Hepatic stellate cell (primary cell): Measurements from ENCODE around the gene PRSS53.
A peak's percentile ranks its signal among the peaks of the same experiment; 100 is the strongest.

Experiments used
- DNase-seq: peaks from one replicate; pipeline ENCODE4 v3.0.0; 2011; ENCODE audit warnings: low spot score

PRSS53 gene

DNA sequence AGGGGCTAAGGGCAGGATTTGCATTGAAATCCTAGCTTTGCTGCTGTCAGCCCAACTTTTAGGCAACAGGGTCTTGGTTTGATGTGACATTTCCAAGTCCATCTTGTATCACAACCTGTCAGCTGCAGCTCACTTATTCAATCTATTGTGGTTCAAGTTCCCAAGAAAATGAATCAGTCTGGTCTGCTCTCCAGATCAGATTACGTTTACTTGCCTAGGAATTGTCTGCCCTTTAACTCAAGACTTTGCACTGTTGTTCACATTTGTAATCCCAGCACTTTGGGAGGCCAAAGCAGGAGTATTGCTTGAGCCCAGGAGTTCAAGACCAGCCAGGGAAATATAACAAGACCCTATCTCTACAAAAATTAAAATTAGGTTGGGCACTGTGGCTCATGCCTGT, 45.4 kb downstream of the PRSS53 start:
- no peak for DNase-seq

DNA sequence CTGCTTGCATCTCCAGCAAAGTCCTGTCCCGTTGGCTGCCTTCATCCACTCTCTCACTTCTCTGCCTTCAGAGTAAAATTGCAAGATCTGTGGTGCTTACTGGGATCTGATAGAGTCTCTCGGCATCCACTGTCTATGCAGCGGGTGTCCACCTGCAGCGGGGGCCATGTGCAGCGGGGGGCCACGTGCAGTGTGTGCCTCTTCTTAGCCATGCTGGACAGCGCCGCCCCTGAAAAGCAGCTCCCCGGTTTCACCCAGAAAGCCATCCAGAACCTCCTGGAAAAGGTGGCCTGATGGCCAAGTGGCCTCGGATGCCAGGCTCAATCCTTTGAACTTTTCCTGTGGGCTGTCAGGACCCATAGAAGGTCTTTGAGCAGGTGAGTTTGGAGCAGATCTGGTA, 45.9 kb downstream of the PRSS53 start:
- DNase-seq: no peak

DNA sequence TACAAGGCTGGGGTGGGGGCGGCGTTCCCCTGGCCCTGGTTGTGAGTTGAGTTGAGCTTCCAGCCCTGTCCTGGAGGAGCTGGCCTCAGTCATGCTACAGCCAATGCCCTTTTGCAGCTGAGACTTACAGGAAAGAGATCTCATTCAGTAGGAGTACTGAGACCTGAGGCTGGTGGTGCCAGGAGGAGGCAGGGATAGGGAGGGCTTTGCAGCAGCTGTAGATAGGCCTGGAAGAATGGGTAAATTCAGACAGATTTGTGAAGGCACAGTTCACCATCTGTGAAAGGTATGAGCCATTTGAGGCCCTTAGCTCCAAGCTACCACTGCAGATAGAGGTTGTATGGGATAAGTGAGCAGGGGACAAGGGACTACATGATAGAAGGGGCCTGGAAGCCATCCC, 49.8 kb downstream of the PRSS53 start:
- DNase-seq: no peak

DNA sequence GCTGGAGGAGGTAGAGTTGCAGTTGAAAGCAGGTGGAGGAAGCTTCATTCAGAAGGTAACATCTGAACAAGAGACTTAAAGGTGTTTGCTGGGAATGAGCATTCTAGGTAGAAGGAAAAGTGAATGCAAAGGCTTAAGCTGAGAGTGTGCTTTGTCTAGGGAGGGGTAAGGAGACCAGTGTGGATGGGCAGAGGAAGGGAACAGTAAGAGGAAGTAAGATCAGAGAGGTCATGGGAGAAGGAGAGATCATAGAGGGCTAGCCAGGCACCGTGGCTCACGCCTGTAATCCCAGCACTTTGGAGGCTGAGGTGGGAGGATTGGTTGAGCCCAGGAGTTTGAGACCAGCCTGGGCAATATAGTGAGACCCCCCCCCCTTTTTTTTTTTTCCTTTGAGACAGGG, 52.1 kb downstream of the PRSS53 start:
- DNase-seq: no peak

DNA sequence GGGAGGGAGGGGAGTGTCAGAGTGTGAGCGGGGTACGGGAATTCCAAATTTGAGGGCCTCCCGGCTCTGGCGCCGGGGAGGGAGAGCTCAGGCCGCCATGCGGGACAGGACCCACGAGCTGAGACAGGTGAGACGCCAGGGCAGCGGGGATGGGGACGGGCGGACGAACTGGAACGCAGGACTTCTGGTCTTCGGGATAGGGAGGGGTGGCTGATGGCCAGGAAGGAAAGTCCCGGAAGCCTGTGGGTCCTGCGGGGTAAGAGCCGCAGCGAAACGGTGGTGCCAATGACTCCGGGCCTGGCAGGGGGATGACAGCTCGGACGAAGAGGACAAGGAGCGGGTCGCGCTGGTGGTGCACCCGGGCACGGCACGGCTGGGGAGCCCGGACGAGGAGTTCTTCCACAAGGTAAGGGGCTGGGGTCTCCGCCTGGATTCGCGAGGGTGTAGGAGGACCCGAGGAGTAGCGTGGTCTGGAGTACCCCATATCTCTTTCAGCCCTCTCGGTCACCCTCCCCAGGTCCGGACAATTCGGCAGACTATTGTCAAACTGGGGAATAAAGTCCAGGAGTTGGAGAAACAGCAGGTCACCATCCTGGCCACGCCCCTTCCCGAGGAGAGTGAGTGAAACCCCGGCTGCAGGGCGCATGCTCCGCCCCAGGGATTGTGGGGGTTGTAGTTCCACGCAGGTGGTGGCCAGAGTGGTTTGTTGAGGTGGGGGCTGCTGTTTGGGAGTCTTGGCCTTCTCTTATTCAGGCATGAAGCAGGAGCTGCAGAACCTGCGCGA, 54.8 kb downstream of the PRSS53 start:
- peak; percentile 99 for DNase-seq
